OCI-LY1 (cell line): ENCODE data around the gene PTPRE.

Experiments
- EZH2 ChIP-seq: fragments of 200-600 bp; sonication (generic), shearing (Covaris generic); IDR thresholded peaks from 2 replicates; pipeline ENCODE4 v1.8.0; 2017; ENCODE audit warnings: borderline replicate concordance, mixed run types, mild to moderate bottlenecking, antibody characterized with exemption, low read length, moderate library complexity, mixed read lengths
- TF ChIP-seq, protein P1 (sequence below): fragments of 200-600 bp; sonication (generic), shearing (Covaris generic); IDR thresholded peaks from 2 replicates; pipeline ENCODE4 v1.5.1; 2017; ENCODE audit warnings: mild to moderate bottlenecking, antibody characterized with exemption, low read length, moderate library complexity, mixed read lengths

DNA sequence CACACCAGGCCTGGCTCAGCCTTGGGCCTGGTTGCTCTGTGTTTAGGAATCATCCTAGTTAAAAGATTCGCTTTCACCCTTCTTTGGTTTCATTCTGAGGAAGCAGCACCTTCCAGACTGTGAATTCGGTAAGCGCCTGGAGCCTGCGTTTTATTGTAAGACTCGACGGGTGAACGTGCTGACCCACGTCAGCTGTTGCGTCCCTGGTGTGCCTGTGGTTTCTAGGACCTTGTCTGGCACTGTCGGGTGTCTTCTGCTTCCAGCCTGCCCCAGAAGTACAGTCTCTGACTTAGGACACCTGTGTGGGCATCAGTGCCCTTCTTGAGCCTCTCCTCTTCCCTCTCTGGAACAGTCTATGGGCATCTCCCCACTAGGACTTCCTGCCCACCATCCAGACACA lies 193.0 kb downstream of the PTPRE start:
- TF ChIP-seq, protein P1, sequence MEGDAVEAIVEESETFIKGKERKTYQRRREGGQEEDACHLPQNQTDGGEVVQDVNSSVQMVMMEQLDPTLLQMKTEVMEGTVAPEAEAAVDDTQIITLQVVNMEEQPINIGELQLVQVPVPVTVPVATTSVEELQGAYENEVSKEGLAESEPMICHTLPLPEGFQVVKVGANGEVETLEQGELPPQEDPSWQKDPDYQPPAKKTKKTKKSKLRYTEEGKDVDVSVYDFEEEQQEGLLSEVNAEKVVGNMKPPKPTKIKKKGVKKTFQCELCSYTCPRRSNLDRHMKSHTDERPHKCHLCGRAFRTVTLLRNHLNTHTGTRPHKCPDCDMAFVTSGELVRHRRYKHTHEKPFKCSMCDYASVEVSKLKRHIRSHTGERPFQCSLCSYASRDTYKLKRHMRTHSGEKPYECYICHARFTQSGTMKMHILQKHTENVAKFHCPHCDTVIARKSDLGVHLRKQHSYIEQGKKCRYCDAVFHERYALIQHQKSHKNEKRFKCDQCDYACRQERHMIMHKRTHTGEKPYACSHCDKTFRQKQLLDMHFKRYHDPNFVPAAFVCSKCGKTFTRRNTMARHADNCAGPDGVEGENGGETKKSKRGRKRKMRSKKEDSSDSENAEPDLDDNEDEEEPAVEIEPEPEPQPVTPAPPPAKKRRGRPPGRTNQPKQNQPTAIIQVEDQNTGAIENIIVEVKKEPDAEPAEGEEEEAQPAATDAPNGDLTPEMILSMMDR: no peak
- TF ChIP-seq EZH2: no peak
